Endothelial cell of umbilical vein (primary cell): ENCODE data around the gene PERM1. TPM values are rescaled to one million over a fixed set of nuclear protein-coding genes. Genes with fewer than 3 reads are reported as not detected.

Source experiments
- BruUV-seq: library from RNA; stranded (reverse); fragments of 400-500 nt; replicated peaks from 2 replicates; lab custom pipeline; 2021; lab: Mats Ljungman, UMichigan
- CTCF ChIA-PET: fragments of 300-600, 350-600 bp; sonication (Branson Sonifier 250); formaldehyde crosslinking; loops from one replicate; lab custom pipeline; 2021; ENCODE audit warnings: antibody characterized with exemption, inconsistent platforms; lab: Charles Lee
- POLR2A ChIA-PET: fragments of 300-600, 350-600 bp; sonication (Branson Sonifier 250); formaldehyde crosslinking; loops from one replicate; lab custom pipeline; 2021; ENCODE audit warnings: antibody characterized with exemption, inconsistent platforms; lab: Charles Lee
- DNase-seq: peaks from one replicate; pipeline ENCODE4 v3.0.0-alpha.2; 2011; ENCODE audit warnings: low read depth, low spot score
- FAIRE-seq: peaks from 2 replicates; lab custom pipeline; 2011; peaks lifted over from hg19 to GRCh38; lab: Jason Lieb, UNC
- H2AFZ ChIP-seq: 2 replicates; pipeline ENCODE4 v1.6.0; 2012; ENCODE audit warnings: low read depth, low read length, control low read depth, inconsistent platforms
- H3K27ac ChIP-seq: 2 replicates; pipeline ENCODE4 v1.5.1; 2011; ENCODE audit warnings: low read depth, mild to moderate bottlenecking, control low read depth, low read length, moderate library complexity; ENCODE audit not compliant: insufficient read depth
- H3K27me3 ChIP-seq, 2 experiments: 2 replicates each; pipeline versions ENCODE4 v1.6.0 to v1.6.1; 2011; ENCODE audit warnings: low read length in 2 of 2, mixed read lengths in 1 of 2; ENCODE audit not compliant: control insufficient read depth in 2 of 2, insufficient read depth in 2 of 2
- H3K36me3 ChIP-seq, 2 experiments: 2 replicates in 1 of 2; 3 replicates in 1 of 2; pipeline ENCODE4 v1.5.1; 2011; ENCODE audit warnings: low read length in 2 of 2, mild to moderate bottlenecking in 1 of 2, moderate library complexity in 1 of 2; ENCODE audit not compliant: control insufficient read depth in 2 of 2, insufficient read depth in 2 of 2; ENCODE audit errors: extremely low read depth in 1 of 2
- H3K4me1 ChIP-seq: 3 replicates; pipeline ENCODE4 v1.5.1; 2011; ENCODE audit warnings: mild to moderate bottlenecking, low read length; ENCODE audit not compliant: control insufficient read depth, insufficient read depth; ENCODE audit errors: extremely low read depth
- H3K4me2 ChIP-seq: 2 replicates; pipeline ENCODE4 v1.6.1; 2011; ENCODE audit warnings: low read length, control low read depth, mixed read lengths; ENCODE audit not compliant: insufficient read depth
- H3K4me3 ChIP-seq, 3 experiments: fragments of 200-600 bp in 1 of 3; sonication (generic), shearing (Covaris generic) in 1 of 3; replicated peaks in 1 of 3; 2 replicates each; pipeline ENCODE4 v1.5.1; 2011 to 2016; ENCODE audit warnings: control low read depth in 3 of 3, low read length in 3 of 3, mild to moderate bottlenecking in 2 of 3, inconsistent platforms in 1 of 3, low read depth in 1 of 3, moderate library complexity in 1 of 3; ENCODE audit not compliant: insufficient read depth in 1 of 3
- H3K79me2 ChIP-seq: 2 replicates; pipeline ENCODE4 v1.6.0; 2012; ENCODE audit warnings: low read length, inconsistent platforms; ENCODE audit not compliant: control insufficient read depth, insufficient read depth
- H3K9ac ChIP-seq: replicated peaks from 2 replicates; pipeline ENCODE3; 2011; ENCODE audit warnings: low read length, control low read depth; ENCODE audit not compliant: insufficient read depth; ENCODE audit errors: extremely low read depth
- H3K9me1 ChIP-seq: replicated peaks from 3 replicates; pipeline ENCODE4 v1.6.0; 2011; ENCODE audit warnings: mild to moderate bottlenecking, low read length; ENCODE audit not compliant: control insufficient read depth, insufficient read depth; ENCODE audit errors: extremely low read depth
- H3K9me3 ChIP-seq: replicated peaks from 2 replicates; pipeline ENCODE4 v1.5.1; 2012; ENCODE audit warnings: low read length, inconsistent platforms; ENCODE audit not compliant: control insufficient read depth, insufficient read depth
- H4K20me1 ChIP-seq: replicated peaks from 2 replicates; pipeline ENCODE3; 2011; ENCODE audit warnings: mild to moderate bottlenecking, low read length; ENCODE audit not compliant: control insufficient read depth, insufficient read depth; ENCODE audit errors: extremely low read depth
- EZH2 ChIP-seq: IDR thresholded peaks from 2 replicates; pipeline ENCODE4 v1.6.1; 2012; ENCODE audit warnings: borderline replicate concordance, low read depth, mild to moderate bottlenecking, moderate library complexity, low read length, inconsistent platforms; ENCODE audit not compliant: severe bottlenecking
- FOS ChIP-seq: IDR thresholded peaks from 2 replicates; pipeline ENCODE4 v1.6.1; 2011; ENCODE audit warnings: mild to moderate bottlenecking, low read length, moderate library complexity, borderline replicate concordance; ENCODE audit not compliant: insufficient read depth
- GATA2 ChIP-seq: IDR thresholded peaks from 2 replicates; pipeline ENCODE4 v1.7.0; 2011; ENCODE audit warnings: low read depth, mild to moderate bottlenecking, moderate library complexity, mixed read lengths, low read length; ENCODE audit not compliant: insufficient read length, insufficient read depth
- JUN ChIP-seq: IDR thresholded peaks from 2 replicates; pipeline ENCODE4 v1.6.1; 2011; ENCODE audit warnings: borderline replicate concordance, low read depth; ENCODE audit not compliant: insufficient read length, insufficient read depth
- MYC ChIP-seq: IDR thresholded peaks from one replicate; pipeline ENCODE4 v1.6.1; 2011; ENCODE audit warnings: mild to moderate bottlenecking, low read depth, low read length
- POLR2A ChIP-seq: IDR thresholded peaks from 2 replicates; pipeline ENCODE4 v1.6.1; 2012; ENCODE audit warnings: low read depth, mild to moderate bottlenecking, control low read depth, low read length
- POLR2AphosphoS5 ChIP-seq: IDR thresholded peaks from 2 replicates; pipeline ENCODE4 v1.6.1; 2012; ENCODE audit warnings: low read depth, mild to moderate bottlenecking, control low read depth, low read length, moderate library complexity; ENCODE audit not compliant: insufficient read depth
- dilution Hi-C: fragments of 300-500 bp; cut with MboI; formaldehyde crosslinking; loops from one replicate; pipeline ENCODE4 v1.15.0; 2019; ENCODE audit warnings: low sequenced_read_pairs; ENCODE audit not compliant: extremely low pct_ligation_motif_present
- intact Hi-C: fragments of 100-400 bp; cut with micrococcal nuclease; formaldehyde crosslinking; loops from one replicate; pipeline ENCODE4 v1.10.0; 2022
- polyA plus RNA-seq, 4 experiments: library from polyadenylated mRNA; depleted of rRNA in 3 of 4; stranded (reverse) in 3 of 4; unstranded in 1 of 4; fragments of >200 nt; gene quantifications; 2 replicates each; pipeline versions ENCODE4 v1.2.1 to v1.2.3, GENCODE V29; 2011 to 2012; ENCODE audit warnings: missing spikeins in 1 of 4
- total RNA-seq: library from RNA; stranded (reverse); gene quantifications from 2 replicates; pipeline ENCODE4 v1.2.3, GENCODE V29; 2021
- TF ChIP-seq, protein P1 (sequence below): IDR thresholded peaks from 2 replicates; pipeline ENCODE4 v1.6.1; 2011; ENCODE audit not compliant: insufficient read depth, insufficient read length
- TF ChIP-seq, protein P2 (sequence below), 2 donors: IDR thresholded peaks; 1 replicate in 1 of 2; 2 replicates in 1 of 2; pipeline ENCODE4 v1.5.1; 2011; ENCODE audit warnings: low read length in 2 of 2, mild to moderate bottlenecking in 2 of 2, moderate library complexity in 2 of 2, control low read depth in 1 of 2, inconsistent platforms in 1 of 2, low read depth in 1 of 2; ENCODE audit not compliant: insufficient read depth in 1 of 2; ENCODE audit errors: extremely low read depth in 1 of 2

PERM1 gene
- total and polyA plus RNA-seq, 2 donors (not counting 3 experiments of a cell fraction or from before 2014, with no cell fraction given) = not detected

DNA sequence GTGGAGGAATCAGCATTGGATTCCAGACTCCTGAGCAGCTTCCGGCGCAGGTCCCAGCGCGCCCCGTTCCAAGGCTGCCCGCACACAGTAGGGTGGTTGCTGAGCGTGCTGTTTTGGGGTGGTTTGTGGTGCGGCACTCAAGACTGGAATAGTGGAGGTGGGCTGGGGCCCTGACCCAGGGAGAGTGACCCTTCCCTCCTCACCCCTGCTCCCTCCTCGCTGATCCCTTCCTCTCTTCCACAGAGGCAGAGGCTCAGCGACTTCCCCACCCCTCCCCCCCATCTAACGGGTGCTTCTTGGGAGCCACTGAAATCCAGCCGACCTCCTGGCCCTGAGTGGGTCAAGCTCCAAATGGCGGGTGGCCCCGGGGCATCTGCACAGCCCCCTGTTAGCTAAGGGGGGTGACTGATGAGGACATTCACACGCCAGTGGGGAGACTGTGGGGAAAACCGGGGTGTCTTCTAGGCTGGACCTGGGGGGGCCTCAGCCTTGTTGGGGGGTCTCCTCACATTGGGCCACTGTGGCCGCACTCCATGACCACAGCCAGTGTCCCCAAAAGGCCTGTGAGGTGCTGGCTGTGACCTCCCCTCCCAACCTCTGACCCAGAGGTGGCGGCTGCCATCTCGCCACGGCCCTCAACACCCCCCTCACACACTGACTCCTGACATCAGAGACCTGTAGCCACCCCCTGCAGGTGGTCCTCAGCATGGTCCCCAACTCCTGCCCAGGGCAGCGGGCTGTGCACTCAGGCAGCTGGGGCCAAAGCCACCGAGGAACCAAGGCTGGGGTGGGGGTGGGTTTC is 21.9 kb upstream of the PERM1 start:
- H3K4me3 ChIP-seq = no peak overlapping the region
- no TSS peak for BruUV-seq
- H3K27me3 ChIP-seq = peaks cover 0 to 7% of the 10 kb centered on the region in 2 experiments
- H3K9me3 ChIP-seq = no peaks in the 10 kb centered on the region
- peaks cover 21% of the 10 kb centered on the region for H3K4me1 ChIP-seq
- POLR2A ChIA-PET = no interaction called here
- no peaks in the 10 kb centered on the region for H4K20me1 ChIP-seq
- no peaks in the 10 kb centered on the region for H3K79me2 ChIP-seq
- dilution Hi-C loops (no loop called here), intact Hi-C loops (no loop called here)
- H3K36me3 ChIP-seq = no peaks in the 10 kb centered on the region
- CTCF ChIA-PET = interaction anchor here (1.2 to 5.7 kb wide), 4 partner anchors 10 to 60 kb away, joined by 3 to 41 read pairs (median 8); partner anchors contain the start of gene ISG15
- H3K9ac ChIP-seq = no peak overlapping the region
- no peak overlapping the region for H3K27ac ChIP-seq
- TF ChIP-seq, protein P1, sequence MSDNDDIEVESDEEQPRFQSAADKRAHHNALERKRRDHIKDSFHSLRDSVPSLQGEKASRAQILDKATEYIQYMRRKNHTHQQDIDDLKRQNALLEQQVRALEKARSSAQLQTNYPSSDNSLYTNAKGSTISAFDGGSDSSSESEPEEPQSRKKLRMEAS = no peak
- TF ChIP-seq POLR2AphosphoS5 (no peak), JUN (no peak), EZH2 (no peak), MYC (no peak), GATA2 (no peak), POLR2A (no peak), FOS (no peak)
- TF ChIP-seq, protein P2, sequence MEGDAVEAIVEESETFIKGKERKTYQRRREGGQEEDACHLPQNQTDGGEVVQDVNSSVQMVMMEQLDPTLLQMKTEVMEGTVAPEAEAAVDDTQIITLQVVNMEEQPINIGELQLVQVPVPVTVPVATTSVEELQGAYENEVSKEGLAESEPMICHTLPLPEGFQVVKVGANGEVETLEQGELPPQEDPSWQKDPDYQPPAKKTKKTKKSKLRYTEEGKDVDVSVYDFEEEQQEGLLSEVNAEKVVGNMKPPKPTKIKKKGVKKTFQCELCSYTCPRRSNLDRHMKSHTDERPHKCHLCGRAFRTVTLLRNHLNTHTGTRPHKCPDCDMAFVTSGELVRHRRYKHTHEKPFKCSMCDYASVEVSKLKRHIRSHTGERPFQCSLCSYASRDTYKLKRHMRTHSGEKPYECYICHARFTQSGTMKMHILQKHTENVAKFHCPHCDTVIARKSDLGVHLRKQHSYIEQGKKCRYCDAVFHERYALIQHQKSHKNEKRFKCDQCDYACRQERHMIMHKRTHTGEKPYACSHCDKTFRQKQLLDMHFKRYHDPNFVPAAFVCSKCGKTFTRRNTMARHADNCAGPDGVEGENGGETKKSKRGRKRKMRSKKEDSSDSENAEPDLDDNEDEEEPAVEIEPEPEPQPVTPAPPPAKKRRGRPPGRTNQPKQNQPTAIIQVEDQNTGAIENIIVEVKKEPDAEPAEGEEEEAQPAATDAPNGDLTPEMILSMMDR (IDR thresholded peaks at IDR 0.05; ENCODE audit: extremely low read depth in 1 of 2, insufficient read depth in 1 of 2, low read depth in 1 of 2, low read length in 2 of 2) = no peak
- no peak overlapping the region for H3K4me2 ChIP-seq
- DNase-seq = no peak
- no peak for FAIRE-seq
- H2AFZ ChIP-seq = no peak overlapping the region
- no peaks in the 10 kb centered on the region for H3K9me1 ChIP-seq
